SW 1271 (cell line): ENCODE measurements around the gene EDRF1.

Experiments used
- DNase-seq, 2 experiments: peaks; one replicate each; lab custom pipeline; 2025; lab: John Stamatoyannopoulos, UW

The EDRF1 gene

GRCh38 chr10:125762692-125763648, 43.5 kb downstream of the EDRF1 start:
- DNase-seq: no peak

DNA sequence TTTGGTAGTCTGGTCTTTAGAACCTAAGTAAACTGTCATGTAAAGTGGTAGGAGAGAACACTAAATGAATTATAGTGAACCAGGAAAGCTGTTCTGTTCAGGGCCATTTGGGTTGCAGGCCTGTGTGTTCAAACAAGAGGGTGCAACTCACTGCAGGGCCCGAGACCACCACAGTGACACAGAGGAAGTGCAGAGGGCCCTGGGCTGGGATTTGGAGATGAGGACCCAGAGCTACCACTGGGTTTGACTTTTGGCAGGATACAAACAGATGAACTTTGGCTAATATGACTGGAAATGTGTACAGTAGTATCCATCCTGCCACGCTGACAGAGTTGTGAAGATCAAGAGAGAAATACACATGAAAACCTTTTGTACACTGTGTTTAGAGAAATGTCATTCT, 46.3 kb downstream of the EDRF1 start:
- DNase-seq: no peak

GRCh38 chr10:125766511-125766910, 47.0 kb downstream of the EDRF1 start:
- DNase-seq: no peak

DNA sequence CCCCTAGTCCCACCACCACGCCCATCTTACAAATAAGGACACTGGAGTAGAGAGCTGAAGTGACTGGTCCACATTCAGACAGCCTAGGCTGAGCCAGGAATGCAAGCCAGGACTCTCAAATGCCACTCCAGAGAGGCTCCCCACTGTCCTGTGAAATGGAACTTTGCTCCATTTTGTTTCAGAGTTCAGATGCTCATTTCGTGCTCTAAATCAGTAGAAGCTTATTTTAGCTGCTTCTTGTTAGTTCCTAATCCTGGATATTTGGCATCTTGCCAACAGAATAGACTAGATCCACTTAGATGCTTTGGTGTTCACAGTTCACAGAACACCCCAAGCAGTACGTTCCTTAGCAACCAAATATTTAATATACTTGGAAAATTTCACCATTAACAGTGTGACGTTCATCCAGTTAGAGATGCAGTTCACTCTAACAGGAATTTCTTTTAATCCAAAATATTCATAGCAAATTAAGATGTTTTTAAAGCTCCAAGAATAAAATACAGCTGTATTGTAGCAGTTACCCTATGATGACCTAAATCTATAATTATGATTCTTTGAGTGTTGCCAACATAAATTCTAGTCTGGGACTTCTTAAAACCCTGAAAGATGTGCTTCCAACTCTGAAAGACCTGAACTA, 48.8 kb downstream of the EDRF1 start:
- DNase-seq: no peak

DNA sequence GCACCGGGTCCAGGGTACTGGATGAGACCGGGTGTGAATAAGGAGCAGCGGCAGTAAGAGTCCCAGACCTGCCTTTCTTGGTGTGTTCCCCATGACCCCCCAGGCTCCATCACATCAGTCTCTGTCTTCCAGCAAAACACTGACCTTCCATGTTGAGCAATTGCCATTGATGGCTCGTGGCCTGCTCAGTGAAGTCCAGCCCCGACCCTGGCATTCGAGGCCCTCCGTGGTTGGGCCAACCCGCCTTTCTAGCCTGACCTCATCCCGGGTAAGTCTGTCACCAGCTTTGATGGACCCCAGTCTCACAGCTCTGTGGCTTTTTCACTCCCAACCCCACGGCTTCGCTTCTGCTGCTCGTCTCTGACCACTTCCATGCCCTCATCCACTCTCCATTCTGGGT, 49.7 kb downstream of the EDRF1 start:
- DNase-seq: no peak

- DNase-seq: no peak
Observed at GRCh38 chr10:125770844-125771243, 51.3 kb downstream of the EDRF1 start.

GRCh38 chr10:125772112-125772863, 52.8 kb downstream of the EDRF1 start:
- DNase-seq: no peak

GRCh38 chr10:125772864-125773180, 53.3 kb downstream of the EDRF1 start:
- no peak for DNase-seq

DNA sequence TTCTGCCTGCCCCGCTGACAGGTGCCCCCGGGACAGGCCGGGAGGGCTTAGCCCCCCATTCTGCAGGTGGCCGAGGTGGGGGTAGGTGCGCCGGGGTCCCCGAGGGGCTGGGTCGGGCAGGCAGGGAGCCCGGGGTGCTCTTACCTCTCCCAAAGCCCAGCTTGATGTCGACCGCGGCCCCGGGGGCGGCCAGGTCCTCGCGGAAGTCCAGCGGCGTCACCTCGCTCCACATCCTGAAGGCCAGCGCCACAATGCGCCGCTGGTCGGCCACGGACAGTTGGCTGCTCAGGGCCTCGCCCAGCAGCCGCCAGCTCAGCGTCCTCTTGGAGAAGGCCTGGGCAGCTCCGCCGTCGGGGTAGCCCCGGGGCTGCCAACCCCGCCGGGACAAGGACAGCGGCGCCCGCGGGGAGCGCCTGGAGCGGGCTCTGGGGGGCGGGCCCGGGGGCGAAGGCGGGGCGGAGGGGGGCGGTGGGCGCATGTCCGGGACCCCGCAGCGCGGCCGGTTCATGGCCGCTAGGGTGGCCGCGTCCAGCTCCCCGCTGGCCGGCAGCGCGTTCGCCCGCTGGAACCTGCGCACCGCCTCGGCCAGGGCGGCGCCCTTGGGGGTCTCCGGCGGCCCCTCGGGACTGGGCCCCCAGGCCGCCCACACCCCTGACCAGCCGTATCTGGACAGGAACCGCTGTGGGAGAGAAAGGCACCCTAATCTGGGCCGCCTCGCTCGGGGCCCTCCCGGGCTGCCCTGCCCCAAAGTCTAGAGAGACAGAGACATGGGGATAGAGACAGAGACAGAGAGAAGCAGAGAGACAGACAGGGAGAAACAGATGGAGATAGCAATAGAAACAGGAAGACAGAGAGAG, 54.4 kb downstream of the EDRF1 start:
- no peak for DNase-seq

GRCh38 chr10:125774581-125775191, 55.2 kb downstream of the EDRF1 start:
- no peak for DNase-seq

- DNase-seq: no peak
Observed at GRCh38 chr10:125775491-125776106, 56.1 kb downstream of the EDRF1 start, which contains the start of gene MMP21. Gene MMP21, minus strand, starts transcription at chr10:125775821. Its CDS starts 0 bp downstream, at chr10:125775821.

DNA sequence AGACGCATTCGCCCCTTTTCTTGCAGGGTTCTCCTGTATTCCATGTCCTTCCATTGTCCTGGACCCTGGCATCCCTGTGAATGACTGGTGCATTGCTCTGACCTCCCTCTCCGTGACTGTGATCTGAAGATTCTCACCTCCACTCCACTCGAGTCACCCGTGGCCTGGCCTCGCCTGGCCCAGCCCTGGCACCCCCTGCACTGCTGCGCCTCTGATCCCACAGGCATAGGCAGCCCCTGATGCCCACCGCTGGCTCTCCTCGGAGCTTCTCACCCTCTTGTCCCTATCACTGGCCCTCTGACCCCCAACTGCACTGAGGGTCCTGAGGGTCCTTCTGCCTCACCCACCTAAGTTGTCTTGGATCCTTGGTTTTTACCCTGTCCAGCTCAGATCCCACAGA, 58.3 kb downstream of the EDRF1 start:
- no peak for DNase-seq

- DNase-seq: no peak
Observed at GRCh38 chr10:125778556-125778955, 59.0 kb downstream of the EDRF1 start.

DNA sequence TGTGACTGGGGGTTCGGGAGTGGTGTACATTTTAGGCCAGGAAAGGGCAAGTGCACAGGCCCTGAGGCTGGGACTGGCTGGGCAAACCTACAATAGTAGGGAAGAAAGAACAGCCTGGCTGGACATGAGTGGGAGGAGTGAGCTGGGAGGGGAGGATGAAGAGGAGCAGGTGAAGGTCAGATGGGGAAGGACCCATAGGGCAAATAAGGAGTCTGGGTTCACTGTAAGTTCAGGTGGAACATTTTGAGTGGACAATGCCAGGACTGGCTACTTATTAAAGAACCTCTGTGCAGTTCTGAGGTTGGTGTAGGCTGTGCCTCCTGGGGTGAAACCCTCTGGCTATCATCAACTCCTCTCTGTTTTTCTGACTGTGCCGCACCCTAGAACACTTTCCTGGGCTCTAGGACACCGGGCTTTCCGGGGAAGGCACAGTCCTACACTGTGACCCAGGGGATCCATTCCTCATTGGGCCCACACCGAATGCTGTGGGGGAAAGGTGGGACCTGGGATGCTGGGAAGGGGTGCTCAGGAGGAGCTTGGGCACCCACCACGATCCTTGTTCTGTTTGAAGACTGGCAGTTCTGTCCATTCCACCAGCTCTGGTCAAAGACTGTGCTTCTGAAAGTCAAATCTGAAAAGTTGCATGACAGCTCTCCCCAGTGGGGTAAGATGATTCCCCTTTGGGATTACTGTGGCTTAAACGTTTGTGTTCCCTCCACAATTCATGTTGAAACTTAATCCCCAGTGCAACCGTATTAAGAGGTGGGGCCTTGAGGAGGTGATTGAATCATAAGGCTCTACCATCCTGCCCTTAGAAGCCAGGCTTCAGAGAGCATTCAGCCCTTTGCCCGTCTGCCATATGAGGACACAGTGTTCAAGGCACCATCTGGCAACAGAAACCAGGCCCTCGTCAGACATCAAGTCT, 60.2 kb downstream of the EDRF1 start:
- no peak for DNase-seq

- DNase-seq: no peak
Observed at GRCh38 chr10:125781374-125781773, 61.9 kb downstream of the EDRF1 start.

DNA sequence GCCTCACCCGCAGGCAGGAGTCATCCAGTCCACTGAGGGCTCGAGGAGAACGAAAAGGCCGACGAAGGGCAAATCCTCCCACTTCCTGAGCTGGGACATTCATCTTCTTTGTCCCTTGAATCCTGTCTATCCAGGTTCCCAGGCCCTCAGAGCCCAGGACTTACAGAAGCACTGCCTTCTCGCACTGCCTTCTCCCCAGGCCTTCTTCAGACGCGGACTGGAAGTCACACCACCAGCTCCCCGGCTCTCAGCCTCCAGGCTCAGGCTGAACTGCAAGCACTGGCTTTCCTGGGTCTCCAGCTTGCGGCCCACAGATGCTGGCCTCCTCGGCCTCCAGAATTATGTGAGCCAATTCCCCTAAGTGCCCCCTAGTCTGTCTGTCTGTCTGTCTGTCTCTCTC, 62.5 kb downstream of the EDRF1 start:
- no peak for DNase-seq

DNA sequence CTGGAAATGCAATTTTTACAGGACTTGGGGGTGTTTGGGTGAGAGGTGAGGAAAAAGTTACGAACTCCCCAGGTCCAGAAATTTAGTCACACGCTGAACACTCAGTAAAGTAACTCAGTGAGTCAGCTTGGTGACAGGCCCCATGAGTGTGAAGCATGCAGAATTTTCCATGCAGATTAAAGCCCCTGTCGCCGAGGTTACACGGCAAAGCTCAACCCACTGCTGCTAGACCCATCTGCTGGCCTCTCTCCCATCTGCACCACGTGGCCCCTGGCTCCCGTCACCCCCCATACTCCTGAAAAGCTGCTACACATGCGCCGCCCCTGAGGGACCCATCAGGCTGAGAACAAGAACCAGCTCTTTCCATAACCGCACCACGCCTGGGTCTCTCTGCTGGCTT, 63.1 kb downstream of the EDRF1 start:
- DNase-seq: no peak

- no peak for DNase-seq
Observed at GRCh38 chr10:125783408-125783807, 63.9 kb downstream of the EDRF1 start.

DNA sequence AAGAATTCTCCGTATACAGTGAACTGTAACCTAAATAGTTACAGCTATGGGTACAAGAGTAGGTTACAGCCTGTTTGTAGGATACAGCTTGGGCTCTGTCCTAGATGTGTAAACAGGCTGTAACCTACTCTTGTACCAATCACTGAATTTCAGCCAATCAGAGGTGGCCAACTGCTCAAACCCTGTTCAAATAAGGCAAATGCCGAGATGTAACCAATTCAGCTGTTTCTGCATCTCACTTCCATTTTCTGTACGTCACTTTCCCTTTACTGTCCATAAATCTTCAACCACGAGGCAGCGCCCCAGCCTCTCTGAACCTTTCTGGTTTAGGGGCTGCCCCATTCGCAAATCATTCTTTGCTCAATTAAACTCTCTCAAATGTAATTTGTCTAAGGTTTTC, 64.4 kb downstream of the EDRF1 start:
- no peak for DNase-seq

DNA sequence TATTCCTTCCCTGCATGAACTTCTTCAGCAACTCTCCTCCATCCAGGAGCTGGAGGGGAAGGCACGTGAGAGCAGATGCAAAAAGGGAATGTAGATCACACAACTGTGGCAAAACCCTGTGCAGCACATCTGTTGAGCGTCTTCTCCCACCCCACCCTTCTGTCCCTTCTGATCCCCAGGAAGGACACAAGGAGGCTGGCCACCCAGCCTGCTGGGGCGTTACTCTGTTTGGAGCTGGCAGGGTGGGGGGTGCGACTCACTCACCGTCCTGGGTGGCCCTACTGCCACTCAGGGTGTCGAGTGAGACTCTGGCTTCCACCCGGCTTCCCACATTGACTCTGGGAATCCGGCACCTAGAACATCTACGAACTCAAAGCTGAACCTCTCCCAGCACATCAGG, 66.3 kb downstream of the EDRF1 start:
- DNase-seq: no peak
